Ishikawa (cell line): Measurements from ENCODE around the gene NOL4L.

Experiments used
- CREB1 ChIP-seq: IDR thresholded peaks from 2 replicates; pipeline ENCODE4 v1.6.1; 2012; ENCODE audit warnings: low read depth
- EP300 ChIP-seq: IDR thresholded peaks from 2 replicates; pipeline ENCODE4 v1.6.1; 2012; ENCODE audit warnings: borderline replicate concordance

GRCh38 chr20:32517518-32517873 lies 67.6 kb downstream of the NOL4L start:
- TF ChIP-seq EP300 = no peak
- no peak for TF ChIP-seq CREB1
